GM12865 (cell line): Measurements from ENCODE around the gene ELMO1.

ENCODE experiments used
- DNase-seq: peaks from one replicate; pipeline ENCODE4 v3.0.0; 2010; ENCODE audit warnings: low read depth
- H3K4me3 ChIP-seq: 2 replicates; pipeline ENCODE4 v1.5.1; 2011; ENCODE audit warnings: mild to moderate bottlenecking, low read depth, low read length, control low read depth
- CTCF ChIP-seq: IDR thresholded peaks from 2 replicates; pipeline ENCODE4 v1.5.1; 2011; ENCODE audit warnings: low read length, control low read depth, low read depth, inconsistent platforms; ENCODE audit not compliant: insufficient read depth; ENCODE audit errors: missing control alignments

Gene ELMO1

GRCh38 chr7:37391791-37392672, 56.6 kb downstream of the ELMO1 start:
- TF ChIP-seq CTCF, result no peak
- no peak overlapping the region for H3K4me3 ChIP-seq
- DNase-seq, result no peak

GRCh38 chr7:37390114-37390513, 58.5 kb downstream of the ELMO1 start:
- no peak overlapping the region for H3K4me3 ChIP-seq
- no peak for DNase-seq
- TF ChIP-seq CTCF, result no peak

- TF ChIP-seq CTCF, result no peak
- no peak for DNase-seq
Observed at GRCh38 chr7:37388811-37389210, 59.9 kb downstream of the ELMO1 start.

GRCh38 chr7:37385787-37386186, 62.9 kb downstream of the ELMO1 start:
- no peak for DNase-seq
- H3K4me3 ChIP-seq, result no peak overlapping the region
- TF ChIP-seq CTCF, result no peak

More at GRCh38 chr7:37388811-37389210, 59.9 kb downstream of the ELMO1 start:
- no peak overlapping the region for H3K4me3 ChIP-seq

GRCh38 chr7:37382546-37383088, 66.0 kb downstream of the ELMO1 start:
- no peak for TF ChIP-seq CTCF
- H3K4me3 ChIP-seq, result no peak overlapping the region
- no peak for DNase-seq

- H3K4me3 ChIP-seq, result no peak overlapping the region
- TF ChIP-seq CTCF, result no peak
- no peak for DNase-seq
Observed at GRCh38 chr7:37380831-37381230, 67.8 kb downstream of the ELMO1 start.
